SW480 (cell line): ENCODE measurements around the gene CCDC92B.
"Not testable (repeated sequence)": the region's sequence is repeated elsewhere in the genome, so short reads cannot be mapped to it uniquely, and the experiment has no call there.

ENCODE experiments used
- DNase-seq: peaks from one replicate; pipeline ENCODE4 v3.0.0-alpha.2; 2016; ENCODE audit warnings: low spot score

CCDC92B gene

DNA sequence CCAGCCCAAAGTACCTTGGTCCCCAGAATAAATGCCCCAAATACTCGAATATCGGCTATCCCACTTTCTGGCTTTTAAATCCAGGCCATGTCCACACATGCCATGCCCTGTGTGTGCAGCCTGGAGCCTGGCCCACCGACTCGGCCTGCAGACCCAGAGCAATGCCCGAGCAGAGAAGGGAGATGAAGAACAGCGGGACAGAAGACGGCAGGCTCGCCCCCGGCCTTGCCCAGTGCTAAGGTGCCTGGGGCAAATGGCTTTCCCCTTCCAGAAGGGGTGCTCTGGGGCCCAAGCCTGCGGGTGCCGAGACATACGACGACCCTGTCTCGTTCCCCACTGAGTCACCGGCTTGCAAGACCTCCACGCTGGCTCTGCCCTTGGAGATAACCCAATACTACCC lies 45.8 kb downstream of the CCDC92B start:
- no peak for DNase-seq

DNA sequence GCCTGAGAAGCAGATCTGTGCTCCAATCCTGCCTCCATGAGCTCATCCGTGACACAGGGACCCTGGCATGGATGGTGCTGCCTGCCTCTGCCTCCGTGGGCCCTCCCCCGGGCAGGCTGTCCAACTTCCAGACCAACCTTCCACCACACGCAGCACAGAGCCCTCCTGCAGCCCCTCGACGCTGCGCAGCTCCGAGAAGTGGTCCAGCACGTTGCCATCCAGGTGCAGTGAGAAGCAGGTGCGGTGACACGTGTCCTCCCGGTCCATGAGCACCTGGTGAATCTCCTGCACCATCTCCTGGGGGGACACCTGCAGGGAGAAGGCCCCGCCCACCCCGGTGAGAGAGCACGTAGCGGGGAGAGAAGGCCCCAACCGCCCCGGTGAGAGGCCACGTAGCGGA lies 46.3 kb downstream of the CCDC92B start:
- no peak for DNase-seq

- DNase-seq = no peak
These were observed 47.3 kb downstream of the CCDC92B start for GRCh38 chr17:2701996-2702741.

- no peak for DNase-seq
These were observed 48.1 kb downstream of the CCDC92B start for GRCh38 chr17:2701161-2701995.

DNA sequence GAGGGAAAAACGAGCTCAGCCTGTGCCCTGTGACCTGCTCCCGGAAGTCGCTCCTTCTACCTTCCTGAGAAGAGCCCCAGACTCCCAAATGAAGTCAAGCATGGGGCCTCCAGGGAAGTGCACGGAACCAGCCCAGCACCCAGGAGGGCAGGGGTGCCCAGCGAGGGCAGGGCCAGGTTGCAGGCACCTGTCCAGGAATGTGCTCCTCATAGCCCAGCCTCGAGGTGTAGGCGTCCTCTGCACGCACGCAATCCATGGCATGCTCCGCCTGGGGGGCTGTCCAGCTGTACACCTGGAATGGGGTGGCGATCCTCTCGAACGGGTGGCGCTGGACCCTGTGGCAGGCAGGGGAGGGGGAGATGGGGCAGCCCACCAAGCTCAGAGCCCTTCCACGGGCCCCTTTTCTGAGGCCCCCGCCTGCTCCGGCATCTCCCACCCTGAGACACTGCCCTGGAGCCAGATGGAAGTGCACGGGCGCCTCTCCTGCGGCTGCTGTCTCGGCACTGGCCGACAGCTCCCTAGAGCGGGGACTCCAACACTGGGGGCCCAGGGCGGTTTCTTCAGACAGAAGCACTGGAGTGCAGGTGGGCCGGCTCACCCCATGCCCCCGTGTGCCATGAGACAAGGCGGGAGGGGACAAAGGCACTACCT lies 48.8 kb downstream of the CCDC92B start:
- no peak for DNase-seq

GRCh38 chr17:2700030-2700490 lies 49.4 kb downstream of the CCDC92B start:
- no peak for DNase-seq

GRCh38 chr17:2699216-2699805 lies 50.1 kb downstream of the CCDC92B start:
- not testable (repeated sequence) for DNase-seq

DNA sequence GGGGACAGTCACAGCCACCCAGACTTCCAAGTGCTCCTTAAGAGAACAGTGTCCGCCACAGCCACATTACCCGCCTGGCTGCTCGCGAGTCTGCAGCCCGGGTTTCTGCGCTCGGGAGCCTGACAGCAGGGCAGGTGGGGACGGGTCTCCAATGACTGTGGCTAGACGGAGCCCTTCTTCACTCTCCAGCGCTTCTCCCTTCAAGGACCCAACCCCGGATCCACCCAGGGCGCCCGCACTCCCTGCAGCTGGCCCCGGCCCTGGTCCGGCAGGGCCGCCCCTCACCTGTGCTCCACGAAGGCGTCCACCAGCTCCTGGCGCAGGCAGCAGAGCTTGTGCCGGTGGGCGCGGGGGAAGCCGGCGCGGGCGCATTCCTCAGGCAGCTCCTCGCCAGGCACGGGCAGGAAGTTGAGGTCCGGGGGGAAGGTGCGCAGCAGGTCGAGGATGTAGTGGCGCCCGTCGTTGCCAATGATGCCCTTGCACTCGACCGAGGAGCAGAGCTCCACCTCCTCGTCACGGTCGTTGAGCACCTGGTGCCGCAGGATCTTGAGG lies 51.8 kb downstream of the CCDC92B start:
- DNase-seq = no peak

GRCh38 chr17:2695961-2696760 lies 53.3 kb downstream of the CCDC92B start:
- no peak for DNase-seq

GRCh38 chr17:2695243-2695960 lies 54.0 kb downstream of the CCDC92B start:
- no peak for DNase-seq

DNA sequence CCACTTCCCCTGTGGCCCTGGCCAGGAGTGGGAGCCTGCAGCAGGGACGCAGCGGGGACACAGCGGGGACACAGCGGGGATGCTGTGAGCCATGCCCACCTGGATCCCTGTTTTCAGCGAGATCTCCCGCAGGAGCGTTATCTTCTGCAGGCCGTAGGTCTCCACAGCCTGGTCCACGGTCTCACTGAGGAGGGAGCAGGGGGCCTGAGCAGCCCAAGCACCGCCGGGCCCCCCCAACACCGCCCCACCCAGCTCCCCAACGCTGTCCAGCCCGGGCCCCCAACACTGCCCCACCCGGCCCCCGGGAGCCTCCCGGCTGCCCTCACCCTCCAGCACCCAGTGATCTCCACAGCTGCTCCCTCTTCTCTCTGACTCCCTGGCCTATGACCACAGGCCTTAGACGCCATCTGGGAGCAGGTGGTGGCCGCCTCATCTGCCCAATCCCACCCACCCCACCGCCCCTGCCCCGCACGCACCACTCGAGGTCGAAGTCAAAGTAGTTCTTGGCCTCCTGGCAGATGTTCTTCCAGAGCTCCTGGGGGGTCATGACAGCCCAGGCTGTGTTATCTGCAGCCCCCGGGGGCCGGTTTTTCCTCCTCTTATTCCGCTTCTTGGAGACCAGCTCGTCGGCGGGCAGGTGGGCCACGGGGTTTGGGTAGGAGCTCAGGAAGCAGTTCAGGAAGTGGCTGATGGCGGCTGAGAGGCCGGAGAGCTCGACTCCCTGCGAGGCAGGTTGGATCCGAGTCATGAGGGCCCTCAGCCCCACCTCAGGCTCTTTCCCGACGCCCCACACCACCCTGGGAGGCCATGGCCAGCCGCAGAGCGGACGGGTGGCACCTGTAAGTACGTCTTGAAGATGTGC lies 54.8 kb downstream of the CCDC92B start:
- DNase-seq = no peak

GRCh38 chr17:2693561-2694380 lies 55.7 kb downstream of the CCDC92B start:
- DNase-seq = no peak

GRCh38 chr17:2692781-2693135 lies 56.7 kb downstream of the CCDC92B start:
- no peak for DNase-seq

DNA sequence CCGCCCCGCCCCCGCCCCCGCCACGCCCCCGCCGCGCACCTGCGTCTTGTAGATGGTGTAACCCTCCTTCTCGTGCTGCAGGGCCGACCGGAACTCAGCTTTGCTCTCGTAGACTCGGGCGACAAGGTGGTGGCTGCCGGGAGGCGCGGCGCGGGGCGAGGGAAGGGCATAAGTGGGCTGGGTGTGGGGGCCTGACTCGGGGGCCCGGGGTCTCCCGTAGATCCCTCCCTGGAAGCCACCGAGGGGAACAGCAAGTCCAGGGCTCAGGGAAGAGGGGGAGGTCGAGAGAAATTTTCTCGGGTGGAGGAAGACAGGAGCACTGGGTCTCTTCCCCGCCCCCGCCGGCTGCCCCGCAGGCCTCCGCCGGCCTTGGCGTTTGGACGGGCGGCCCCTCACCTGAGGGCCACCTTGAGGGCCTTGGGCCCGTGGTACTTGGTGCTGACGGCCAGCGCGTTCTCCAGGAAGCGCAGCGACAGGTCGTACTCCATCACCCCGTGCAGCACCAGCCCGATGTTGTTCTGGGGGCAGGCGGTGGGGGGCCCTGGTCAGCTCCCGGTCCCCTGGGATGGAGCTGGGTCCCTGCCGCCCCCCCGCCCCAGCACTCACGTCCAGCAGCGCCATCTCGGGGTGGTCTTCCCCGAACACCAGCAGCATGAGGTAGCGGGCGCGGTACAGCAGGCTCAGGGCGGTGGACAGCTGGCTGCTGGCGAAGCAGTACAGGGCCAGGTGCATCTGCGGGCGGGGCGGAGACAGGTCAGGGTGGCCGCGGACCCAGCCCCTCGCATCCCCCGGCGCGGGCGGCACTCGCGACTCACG lies 57.3 kb downstream of the CCDC92B start:
- DNase-seq = no peak

DNA sequence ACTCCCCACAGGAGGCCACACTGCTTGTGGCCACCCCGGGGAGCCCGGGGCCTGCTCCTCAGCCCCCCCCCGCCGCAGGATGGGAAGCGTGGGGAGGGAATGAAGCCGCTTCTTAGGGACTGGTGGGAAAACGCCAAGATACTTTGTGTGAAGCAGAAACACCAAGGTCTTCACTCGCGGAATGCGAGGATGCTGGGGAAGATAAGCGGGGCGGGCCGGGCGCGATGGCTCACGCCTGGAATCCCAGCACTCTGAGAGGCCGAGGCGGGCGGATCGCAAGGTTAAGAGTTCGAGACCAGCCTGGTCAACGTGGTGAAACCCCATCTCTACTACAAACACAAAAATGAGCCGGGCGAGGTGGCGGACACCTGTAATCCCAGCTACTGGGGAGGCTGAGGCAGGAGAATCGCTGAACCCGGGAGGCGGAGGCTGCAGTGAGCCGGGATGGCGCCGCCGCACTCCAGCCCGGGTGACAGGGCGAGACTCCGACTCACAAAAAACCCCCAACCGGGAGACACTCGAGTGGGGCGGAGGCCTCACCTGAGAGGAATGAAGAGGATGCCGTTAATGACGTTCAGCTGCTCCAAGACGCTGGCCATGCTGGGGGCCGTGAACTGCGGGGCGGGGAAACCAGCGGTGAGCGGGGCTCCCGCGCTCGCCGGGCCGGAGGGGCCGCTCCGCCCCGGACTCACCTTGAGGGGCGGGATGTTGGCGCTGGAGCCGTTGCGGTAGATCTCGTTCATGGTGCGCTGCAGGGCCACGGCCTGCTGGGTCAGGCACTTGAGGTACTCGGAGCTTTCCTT lies 58.2 kb downstream of the CCDC92B start:
- DNase-seq = no peak

DNA sequence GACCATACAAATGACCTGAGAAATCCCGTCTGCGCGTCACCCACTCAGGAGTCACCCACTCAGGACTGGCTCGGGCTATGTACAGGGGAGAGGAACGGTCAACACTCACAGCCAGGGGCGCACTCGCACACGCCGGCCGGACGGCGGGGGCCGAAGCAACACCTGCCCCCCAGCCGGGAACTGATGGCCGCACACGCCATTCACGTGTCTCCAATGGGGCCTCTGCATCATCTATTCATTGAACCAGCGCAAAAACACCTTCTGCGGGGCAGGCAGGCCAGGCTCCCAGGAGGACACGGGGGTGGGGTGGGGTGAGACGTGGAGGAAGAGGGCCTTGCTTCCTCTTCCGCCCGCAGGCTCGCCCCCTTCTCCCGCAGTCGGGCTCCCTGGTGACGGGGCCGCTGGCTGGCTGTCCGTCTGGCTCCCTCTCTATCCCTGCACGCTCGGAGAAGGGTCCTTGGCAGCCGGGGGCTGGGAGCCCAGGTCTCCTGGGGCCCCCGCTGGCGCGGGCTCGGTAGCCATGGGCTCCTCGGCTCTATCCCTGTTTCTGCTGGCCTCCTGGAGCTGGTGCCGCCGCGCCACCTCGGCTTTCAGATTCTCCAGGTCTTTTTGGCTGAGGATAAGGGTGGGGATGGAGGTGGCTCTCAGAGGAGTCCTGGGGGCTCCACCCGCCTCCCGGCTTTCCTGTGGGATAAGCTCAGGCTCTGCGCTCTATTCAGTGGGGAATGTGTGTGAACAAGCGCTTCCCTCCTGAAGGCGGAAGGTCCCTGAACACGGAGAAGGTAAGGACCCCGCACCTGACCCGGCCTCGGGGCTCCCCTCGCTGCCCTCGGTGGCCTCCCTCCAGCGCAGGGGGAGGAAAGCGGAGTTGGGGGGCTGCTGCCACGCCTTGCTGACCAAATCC lies 59.0 kb downstream of the CCDC92B start:
- DNase-seq = no peak
